HG02763 (cell line): ENCODE data around the gene NR5A1.

Experiments
- ATAC-seq: cut with Tn5 transposase; IDR thresholded peaks from one replicate; pipeline ENCODE4 v1.9.1; 2021; ENCODE audit warnings: mild to moderate bottlenecking, moderate library complexity; ENCODE audit not compliant: unreplicated experiment

Gene NR5A1

DNA sequence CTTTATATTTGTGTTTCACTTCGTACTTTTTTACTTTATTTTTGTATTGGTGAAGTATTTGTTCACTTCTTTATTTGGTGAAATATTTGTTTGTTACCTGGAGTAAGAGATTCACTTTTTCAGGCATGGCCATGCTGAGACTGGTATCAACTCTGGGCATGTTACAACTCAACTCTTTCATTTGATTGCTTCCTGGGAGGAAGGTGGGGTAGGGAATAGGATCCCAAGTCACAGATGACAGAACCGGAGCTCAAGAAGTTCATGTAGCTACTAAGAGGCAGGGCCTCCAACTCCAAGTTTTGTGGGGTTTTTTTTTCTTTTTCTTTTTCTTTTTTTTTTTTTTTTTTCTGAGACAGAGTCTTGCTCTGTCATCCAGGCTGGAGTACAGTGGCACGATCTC, 63.0 kb downstream of the NR5A1 start:
- no peak for ATAC-seq

DNA sequence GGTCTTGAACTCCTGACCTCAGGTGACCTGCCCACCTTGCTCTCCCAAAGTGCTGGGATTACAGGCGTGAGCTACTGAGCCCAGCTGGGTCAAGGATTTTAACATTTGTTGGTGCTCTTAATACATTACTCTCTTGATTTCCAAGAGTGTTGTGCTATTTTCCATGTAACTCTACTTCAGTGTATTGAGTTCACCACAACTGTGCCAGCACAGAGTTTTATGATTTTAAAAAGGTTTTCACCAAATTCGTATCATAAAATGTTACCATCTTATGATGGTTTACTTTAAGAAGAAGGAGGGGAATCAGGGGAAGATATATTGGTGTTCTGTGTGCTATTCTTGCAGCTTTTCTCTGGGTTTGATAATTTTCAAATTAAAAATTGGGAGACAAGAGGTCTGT, 63.6 kb downstream of the NR5A1 start:
- no peak for ATAC-seq

DNA sequence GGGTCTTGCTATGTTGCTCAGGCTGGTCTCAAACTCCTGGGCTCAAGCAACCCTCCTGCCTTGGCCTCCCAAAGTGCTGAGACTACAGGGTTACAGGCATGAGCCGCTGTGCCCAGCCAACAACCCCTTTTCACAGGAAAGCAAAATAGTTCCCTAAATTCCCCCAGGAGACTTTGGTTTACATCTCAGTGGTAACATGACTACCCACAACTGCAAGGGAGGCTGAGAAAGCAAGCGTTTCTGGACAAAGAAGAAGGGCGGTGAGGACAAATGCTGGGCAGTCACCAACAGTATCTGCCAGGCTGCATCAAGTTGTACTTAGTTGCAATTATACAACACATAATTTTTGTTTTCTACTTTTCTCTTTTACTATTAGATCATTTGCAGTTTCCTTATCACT, 64.4 kb downstream of the NR5A1 start:
- ATAC-seq = no peak

DNA sequence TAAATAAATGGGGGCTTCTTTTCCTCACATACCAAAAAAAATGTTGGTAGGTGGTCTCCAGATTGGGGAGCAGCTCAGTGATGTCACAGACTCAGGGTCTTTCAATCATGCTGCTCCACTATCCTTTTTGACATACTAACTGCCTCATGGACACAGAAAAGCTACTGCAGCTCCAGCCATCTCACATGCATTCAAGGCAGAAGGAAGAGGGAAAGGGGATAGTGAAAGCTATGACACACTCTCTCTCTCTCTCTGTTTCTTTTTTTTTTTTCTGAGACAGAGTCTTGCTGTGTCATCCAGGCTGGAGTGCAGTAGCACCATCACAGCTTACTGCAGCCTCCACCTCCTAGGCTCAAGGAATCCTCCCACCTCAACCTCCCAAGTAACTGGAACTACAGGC, 64.8 kb downstream of the NR5A1 start:
- no peak for ATAC-seq

DNA sequence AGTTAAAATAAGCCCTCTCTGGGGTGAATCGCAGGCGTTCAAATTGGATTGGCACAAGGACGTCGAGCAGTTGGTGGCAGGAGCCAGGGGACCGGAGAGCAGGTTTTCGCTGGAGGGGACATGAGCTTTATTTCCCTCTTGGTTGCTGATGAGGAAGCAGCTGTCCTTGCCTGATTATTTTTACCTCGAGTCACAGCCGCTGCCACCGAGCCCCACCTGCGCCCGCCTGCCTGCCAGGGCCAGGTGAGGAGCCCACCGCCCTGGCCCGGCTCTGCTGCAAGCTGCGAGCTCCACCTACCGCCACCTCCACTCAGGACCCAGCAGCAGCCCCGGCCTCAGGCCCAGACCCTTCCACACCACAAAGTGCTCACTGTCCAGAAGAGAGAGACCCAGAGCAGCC, 65.9 kb downstream of the NR5A1 start:
- no peak for ATAC-seq

DNA sequence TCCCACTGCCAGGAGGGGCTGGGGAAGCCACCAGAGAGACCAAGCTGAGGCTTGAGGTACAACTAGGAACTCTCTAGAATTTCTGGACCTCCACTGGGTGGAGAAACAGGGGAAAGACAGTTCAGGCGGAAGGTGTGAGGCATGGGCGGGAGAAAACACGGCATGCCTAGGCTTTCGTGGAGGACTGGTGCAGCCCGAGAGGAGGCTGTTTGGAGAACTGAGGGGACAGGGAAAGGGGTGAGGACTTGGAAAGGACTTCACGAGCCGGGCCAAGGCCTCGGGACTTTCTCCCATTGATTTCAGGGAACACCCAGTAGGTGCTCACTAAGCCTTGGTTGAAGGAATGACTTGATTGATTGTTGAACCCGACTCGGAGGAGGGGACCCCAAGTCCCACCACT, 66.4 kb downstream of the NR5A1 start:
- ATAC-seq = no peak

DNA sequence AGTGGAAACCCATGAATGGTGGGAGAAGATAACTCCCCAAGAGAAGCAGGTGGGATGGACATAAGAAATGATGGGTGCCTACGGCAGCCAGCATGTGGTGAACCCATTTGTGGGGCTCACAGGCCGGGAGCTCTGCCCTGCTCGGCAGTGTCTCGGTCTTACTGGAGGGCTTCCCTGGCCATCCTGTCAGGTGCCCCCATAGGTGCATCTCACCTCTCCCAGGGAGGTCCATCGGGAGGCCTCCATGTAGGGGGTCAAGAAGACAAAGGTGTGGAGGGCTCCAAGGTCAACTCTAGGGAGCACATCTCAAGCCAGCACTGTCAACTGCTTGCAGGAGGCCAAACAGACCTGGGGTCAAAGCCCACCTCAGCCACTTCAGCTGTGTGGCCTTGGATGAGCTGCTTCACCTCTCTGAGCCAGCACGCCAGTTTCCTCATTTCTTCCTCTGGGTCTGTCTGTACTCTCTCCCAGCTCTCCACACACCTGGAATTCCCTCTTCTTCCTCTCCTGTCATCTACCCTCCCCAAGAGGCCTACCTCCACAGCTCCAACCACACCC, 67.4 kb downstream of the NR5A1 start:
- ATAC-seq = no peak

DNA sequence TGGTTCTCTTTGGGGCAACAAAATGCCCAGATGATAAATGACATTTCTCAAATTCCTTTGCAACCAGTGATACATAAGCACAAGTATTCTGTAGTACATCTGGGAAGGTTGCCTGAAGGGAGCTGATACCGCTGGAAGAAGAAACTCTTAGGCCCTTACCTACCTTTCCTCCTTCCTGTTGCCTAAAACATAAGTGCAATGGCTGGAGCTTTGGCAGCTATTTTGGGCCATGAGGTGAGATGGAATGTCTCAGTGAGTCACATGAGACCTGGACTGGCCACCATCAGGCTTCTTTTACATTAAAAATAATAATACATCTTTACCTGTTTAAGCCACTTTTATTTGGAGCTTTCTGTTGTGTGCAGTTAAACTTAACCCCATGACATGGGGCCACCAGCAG, 68.1 kb downstream of the NR5A1 start:
- ATAC-seq = no peak

DNA sequence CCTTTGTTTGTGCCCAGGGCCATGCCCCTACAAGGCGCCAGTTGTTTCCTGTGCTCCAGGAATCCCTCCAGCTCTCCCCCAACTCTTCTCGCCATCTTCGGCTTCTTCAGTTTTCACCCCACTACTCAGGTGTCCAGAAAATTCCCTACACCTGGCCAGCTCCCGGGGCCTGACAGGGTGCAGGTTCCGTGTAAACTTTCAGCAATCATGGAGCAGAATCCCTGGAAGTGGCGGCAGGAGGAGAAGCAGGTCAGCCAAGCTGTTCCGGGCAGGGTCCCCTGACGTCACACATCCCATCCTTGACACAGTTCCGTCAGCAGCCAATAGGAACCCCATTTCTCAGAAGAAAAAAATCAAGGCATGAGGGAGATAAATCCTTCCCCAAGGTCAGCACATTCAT, 69.1 kb downstream of the NR5A1 start:
- no peak for ATAC-seq

DNA sequence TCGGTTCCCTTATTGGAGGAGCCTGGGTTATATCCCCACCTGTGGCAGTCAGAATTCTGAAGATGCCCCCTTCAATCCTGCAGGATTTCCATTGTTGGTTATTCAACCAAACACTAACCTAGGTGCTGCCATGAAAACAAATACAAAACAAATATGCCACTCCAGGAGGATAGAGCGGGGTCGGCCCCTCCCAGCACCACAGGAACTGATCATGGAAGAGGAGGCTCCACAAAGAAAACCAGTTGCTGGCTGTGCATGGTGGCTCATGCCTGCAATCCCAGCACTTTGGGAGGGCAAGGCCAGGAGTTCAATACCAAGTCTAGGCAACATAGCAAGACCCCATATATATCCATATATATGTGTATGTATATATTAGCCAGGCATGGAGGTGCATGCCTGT, 70.1 kb downstream of the NR5A1 start:
- no peak for ATAC-seq

DNA sequence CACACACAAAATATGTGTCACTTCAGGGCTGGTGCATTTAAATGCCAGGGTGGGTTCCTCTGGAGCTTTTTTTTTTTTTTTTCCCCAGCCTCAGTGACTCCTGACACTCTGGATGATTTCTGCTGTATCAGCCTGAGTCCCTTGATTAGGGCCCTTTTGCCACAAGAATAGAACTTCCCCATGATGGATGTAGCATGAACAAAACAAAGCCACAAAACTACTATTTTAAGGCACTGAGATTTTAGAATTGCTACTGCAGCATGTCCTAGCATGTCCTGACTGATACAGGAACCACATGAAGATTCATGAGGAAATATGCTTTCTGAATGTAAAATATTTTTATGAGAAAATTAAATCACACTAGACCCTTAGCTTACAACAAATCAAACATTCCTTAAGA, 70.9 kb downstream of the NR5A1 start:
- no peak for ATAC-seq
